ENCODE data around the gene CASP8AP2. TPM values are rescaled to one million over a fixed set of nuclear protein-coding genes. Genes with fewer than 3 reads are reported as not detected.

CASP8AP2 gene
- total RNA-seq, 1 experiment from 2014 or later: 27.9 TPM

DNA sequence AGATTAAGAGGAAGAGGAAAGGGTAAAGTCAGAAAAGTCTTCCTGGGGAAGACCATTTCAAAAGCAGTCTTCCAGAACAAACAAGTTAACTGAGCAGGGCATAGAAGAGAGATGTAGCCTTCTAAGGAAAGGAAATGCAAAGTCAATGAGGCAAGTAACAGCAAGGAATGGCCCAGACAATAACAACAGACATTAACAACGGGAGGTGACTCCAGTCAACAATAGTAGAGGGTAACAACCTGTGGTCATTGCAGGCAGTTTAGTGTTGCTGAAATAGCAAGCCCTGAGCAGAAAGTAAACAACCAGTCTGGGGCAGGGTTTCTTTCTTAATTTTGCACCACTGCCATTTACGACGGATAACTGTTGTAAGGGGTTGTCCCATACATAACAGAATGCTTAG is 12.2 kb upstream of the CASP8AP2 start:
- ChIA-PET POLR2A (no interaction called here), CTCF (interaction anchor here (1.2 kb wide), 1 partner anchor 24 kb away, joined by 4 read pairs; no protein-coding TSS in a partner anchor)
- Mint-ChIP-seq H3K36me3 (no peaks in the 10 kb centered on the region), H3K4me3 (peak overlapping the region; percentile 92), H3K9me3 (no peaks in the 10 kb centered on the region), H3K4me1 (peaks cover 53% of the 10 kb centered on the region), H3K27ac (peak overlapping the region; percentile 100), H3K27me3 (ENCODE audit: low read depth) (no peaks in the 10 kb centered on the region)
- peak; percentile 67 for ATAC-seq
- no peak for DNase-seq (ENCODE audit: low spot score)
- TF ChIP-seq ZNF219 (CRISPR knock-in tag; IDR thresholded peaks at IDR 0.05; ENCODE audit: borderline replicate concordance) (no peak), ZNF232 (CRISPR knock-in tag; IDR thresholded peaks at IDR 0.05) (no peak), ZNF425 (CRISPR knock-in tag; conservative IDR thresholded peaks at IDR 0.05) (no peak), SMAD3 (CRISPR knock-in tag; IDR thresholded peaks at IDR 0.05; ENCODE audit: borderline replicate concordance) (peak; percentile 70), ETV6 (CRISPR knock-in tag; IDR thresholded peaks at IDR 0.05) (peak; percentile 83), RORB (CRISPR knock-in tag; IDR thresholded peaks at IDR 0.05) (no peak), FOXK1 (CRISPR knock-in tag; IDR thresholded peaks at IDR 0.05) (peak; percentile 99), NFE2L1 (CRISPR knock-in tag; IDR thresholded peaks at IDR 0.05) (no peak), ZNF396 (CRISPR knock-in tag; IDR thresholded peaks at IDR 0.05; ENCODE audit: borderline replicate concordance) (no peak), NR3C1 (CRISPR knock-in tag; conservative IDR thresholded peaks at IDR 0.05; ENCODE audit: low read depth) (no peak), KAT7 (CRISPR knock-in tag; IDR thresholded peaks at IDR 0.05; ENCODE audit: borderline replicate concordance) (no peak), IRF2 (CRISPR knock-in tag; IDR thresholded peaks at IDR 0.05; ENCODE audit: borderline replicate concordance, low read depth) (no peak), JUN (CRISPR knock-in tag; IDR thresholded peaks at IDR 0.05) (no peak), ESRRA (CRISPR knock-in tag; IDR thresholded peaks at IDR 0.05; ENCODE audit: borderline replicate concordance) (no peak)
- TF ChIP-seq, protein P1, sequence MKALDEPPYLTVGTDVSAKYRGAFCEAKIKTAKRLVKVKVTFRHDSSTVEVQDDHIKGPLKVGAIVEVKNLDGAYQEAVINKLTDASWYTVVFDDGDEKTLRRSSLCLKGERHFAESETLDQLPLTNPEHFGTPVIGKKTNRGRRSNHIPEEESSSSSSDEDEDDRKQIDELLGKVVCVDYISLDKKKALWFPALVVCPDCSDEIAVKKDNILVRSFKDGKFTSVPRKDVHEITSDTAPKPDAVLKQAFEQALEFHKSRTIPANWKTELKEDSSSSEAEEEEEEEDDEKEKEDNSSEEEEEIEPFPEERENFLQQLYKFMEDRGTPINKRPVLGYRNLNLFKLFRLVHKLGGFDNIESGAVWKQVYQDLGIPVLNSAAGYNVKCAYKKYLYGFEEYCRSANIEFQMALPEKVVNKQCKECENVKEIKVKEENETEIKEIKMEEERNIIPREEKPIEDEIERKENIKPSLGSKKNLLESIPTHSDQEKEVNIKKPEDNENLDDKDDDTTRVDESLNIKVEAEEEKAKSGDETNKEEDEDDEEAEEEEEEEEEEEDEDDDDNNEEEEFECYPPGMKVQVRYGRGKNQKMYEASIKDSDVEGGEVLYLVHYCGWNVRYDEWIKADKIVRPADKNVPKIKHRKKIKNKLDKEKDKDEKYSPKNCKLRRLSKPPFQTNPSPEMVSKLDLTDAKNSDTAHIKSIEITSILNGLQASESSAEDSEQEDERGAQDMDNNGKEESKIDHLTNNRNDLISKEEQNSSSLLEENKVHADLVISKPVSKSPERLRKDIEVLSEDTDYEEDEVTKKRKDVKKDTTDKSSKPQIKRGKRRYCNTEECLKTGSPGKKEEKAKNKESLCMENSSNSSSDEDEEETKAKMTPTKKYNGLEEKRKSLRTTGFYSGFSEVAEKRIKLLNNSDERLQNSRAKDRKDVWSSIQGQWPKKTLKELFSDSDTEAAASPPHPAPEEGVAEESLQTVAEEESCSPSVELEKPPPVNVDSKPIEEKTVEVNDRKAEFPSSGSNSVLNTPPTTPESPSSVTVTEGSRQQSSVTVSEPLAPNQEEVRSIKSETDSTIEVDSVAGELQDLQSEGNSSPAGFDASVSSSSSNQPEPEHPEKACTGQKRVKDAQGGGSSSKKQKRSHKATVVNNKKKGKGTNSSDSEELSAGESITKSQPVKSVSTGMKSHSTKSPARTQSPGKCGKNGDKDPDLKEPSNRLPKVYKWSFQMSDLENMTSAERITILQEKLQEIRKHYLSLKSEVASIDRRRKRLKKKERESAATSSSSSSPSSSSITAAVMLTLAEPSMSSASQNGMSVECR (CRISPR knock-in tag; IDR thresholded peaks at IDR 0.05; ENCODE audit: borderline replicate concordance): no peak; the same call in 1 of the 2 replicates
- TF ChIP-seq, protein P2, sequence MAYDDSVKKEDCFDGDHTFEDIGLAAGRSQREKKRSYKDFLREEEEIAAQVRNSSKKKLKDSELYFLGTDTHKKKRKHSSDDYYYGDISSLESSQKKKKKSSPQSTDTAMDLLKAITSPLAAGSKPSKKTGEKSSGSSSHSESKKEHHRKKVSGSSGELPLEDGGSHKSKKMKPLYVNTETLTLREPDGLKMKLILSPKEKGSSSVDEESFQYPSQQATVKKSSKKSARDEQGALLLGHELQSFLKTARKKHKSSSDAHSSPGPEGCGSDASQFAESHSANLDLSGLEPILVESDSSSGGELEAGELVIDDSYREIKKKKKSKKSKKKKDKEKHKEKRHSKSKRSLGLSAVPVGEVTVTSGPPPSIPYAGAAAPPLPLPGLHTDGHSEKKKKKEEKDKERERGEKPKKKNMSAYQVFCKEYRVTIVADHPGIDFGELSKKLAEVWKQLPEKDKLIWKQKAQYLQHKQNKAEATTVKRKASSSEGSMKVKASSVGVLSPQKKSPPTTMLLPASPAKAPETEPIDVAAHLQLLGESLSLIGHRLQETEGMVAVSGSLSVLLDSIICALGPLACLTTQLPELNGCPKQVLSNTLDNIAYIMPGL (CRISPR knock-in tag; IDR thresholded peaks at IDR 0.05): no peak
- TF ChIP-seq, protein P3, sequence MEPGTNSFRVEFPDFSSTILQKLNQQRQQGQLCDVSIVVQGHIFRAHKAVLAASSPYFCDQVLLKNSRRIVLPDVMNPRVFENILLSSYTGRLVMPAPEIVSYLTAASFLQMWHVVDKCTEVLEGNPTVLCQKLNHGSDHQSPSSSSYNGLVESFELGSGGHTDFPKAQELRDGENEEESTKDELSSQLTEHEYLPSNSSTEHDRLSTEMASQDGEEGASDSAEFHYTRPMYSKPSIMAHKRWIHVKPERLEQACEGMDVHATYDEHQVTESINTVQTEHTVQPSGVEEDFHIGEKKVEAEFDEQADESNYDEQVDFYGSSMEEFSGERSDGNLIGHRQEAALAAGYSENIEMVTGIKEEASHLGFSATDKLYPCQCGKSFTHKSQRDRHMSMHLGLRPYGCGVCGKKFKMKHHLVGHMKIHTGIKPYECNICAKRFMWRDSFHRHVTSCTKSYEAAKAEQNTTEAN (CRISPR knock-in tag; IDR thresholded peaks at IDR 0.05): no peak
- TF ChIP-seq, protein P4, sequence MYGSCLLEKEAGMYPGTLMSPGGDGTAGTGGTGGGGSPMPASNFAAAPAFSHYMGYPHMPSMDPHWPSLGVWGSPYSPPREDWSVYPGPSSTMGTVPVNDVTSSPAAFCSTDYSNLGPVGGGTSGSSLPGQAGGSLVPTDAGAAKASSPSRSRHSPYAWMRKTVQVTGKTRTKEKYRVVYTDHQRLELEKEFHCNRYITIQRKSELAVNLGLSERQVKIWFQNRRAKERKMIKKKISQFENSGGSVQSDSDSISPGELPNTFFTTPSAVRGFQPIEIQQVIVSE (CRISPR knock-in tag; IDR thresholded peaks at IDR 0.05; ENCODE audit: borderline replicate concordance): no peak
- TF ChIP-seq, protein P5, sequence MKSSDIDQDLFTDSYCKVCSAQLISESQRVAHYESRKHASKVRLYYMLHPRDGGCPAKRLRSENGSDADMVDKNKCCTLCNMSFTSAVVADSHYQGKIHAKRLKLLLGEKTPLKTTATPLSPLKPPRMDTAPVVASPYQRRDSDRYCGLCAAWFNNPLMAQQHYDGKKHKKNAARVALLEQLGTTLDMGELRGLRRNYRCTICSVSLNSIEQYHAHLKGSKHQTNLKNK (CRISPR knock-in tag; IDR thresholded peaks at IDR 0.05): 0 out of 2 replicates have a peak, but pooled peaks have one; percentile 27
- TF ChIP-seq, protein P6, sequence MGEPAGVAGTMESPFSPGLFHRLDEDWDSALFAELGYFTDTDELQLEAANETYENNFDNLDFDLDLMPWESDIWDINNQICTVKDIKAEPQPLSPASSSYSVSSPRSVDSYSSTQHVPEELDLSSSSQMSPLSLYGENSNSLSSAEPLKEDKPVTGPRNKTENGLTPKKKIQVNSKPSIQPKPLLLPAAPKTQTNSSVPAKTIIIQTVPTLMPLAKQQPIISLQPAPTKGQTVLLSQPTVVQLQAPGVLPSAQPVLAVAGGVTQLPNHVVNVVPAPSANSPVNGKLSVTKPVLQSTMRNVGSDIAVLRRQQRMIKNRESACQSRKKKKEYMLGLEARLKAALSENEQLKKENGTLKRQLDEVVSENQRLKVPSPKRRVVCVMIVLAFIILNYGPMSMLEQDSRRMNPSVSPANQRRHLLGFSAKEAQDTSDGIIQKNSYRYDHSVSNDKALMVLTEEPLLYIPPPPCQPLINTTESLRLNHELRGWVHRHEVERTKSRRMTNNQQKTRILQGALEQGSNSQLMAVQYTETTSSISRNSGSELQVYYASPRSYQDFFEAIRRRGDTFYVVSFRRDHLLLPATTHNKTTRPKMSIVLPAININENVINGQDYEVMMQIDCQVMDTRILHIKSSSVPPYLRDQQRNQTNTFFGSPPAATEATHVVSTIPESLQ (CRISPR knock-in tag; IDR thresholded peaks at IDR 0.05): no peak
- TF ChIP-seq, protein P7, sequence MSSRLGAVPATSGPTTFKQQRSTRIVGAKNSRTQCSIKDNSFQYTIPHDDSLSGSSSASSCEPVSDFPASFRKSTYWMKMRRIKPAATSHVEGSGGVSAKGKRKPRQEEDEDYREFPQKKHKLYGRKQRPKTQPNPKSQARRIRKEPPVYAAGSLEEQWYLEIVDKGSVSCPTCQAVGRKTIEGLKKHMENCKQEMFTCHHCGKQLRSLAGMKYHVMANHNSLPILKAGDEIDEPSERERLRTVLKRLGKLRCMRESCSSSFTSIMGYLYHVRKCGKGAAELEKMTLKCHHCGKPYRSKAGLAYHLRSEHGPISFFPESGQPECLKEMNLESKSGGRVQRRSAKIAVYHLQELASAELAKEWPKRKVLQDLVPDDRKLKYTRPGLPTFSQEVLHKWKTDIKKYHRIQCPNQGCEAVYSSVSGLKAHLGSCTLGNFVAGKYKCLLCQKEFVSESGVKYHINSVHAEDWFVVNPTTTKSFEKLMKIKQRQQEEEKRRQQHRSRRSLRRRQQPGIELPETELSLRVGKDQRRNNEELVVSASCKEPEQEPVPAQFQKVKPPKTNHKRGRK (CRISPR knock-in tag; IDR thresholded peaks at IDR 0.05; ENCODE audit: borderline replicate concordance): no peak
- TF ChIP-seq, protein P8, sequence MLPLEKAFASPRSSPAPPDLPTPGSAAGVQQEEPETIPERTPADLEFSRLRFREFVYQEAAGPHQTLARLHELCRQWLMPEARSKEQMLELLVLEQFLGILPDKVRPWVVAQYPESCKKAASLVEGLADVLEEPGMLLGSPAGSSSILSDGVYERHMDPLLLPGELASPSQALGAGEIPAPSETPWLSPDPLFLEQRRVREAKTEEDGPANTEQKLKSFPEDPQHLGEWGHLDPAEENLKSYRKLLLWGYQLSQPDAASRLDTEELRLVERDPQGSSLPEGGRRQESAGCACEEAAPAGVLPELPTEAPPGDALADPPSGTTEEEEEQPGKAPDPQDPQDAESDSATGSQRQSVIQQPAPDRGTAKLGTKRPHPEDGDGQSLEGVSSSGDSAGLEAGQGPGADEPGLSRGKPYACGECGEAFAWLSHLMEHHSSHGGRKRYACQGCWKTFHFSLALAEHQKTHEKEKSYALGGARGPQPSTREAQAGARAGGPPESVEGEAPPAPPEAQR (CRISPR knock-in tag; IDR thresholded peaks at IDR 0.05): no peak

Measured in WTC11 (cell line).